HFF-Myc (cell line): ENCODE results near the gene IER5.

Experiments used
- DNase-seq: peaks from one replicate; pipeline ENCODE4 v3.0.0-alpha.2; 2011; ENCODE audit warnings: low read depth; ENCODE audit errors: extremely low read depth
- H3K4me3 ChIP-seq: replicated peaks from 2 replicates; pipeline ENCODE4 v1.5.1; 2011; ENCODE audit warnings: low read depth, mild to moderate bottlenecking, control low read depth, low read length
- CTCF ChIP-seq: IDR thresholded peaks from 2 replicates; pipeline ENCODE4 v1.5.1; 2012; ENCODE audit warnings: mild to moderate bottlenecking, low read depth, low read length, control low read depth; ENCODE audit errors: missing control alignments

The IER5 gene

DNA sequence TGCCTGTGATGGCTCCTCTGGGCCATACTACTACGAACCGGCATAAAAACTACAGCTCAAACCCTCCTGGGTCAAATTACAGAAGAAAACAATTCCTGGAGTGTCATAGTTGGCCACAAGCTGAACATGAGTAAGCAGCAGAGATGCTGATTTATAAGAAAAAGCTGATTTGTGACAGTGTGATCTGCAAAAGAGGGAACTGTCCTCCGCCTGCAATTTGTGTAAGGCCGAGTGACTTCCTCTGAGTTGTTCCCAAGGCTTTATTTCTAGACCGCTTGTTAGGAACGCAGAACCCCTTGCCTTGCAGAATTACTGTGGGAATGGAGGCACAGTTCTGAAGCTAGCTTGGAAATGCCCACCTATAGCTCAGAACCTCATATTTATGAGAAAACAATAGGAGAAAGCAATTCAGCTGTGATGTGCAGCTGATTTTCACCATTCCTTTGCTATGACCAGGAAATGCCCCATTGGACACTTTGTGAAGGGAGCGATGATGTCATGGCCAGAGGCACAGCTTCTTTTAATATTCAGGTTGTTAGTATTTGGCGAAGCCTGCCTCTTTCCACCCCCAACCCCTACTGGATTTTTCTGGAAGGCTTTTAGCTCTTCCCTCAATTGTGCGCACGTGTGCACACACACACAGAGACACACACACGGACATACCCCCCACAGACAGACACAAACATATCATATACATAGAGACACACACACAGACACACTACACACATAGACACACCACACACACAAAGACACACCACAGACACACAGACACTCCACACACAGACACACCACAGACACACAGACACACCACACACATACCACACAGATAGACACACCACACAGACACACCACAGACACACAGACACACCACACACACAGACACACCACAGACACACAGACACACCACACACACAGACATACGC, 47.6 kb downstream of the IER5 start:
- peak; percentile 95 for DNase-seq
- H3K4me3 ChIP-seq, result peak overlapping the region; percentile 9; the same call in 1 of the 2 replicates
- TF ChIP-seq CTCF, result no peak

DNA sequence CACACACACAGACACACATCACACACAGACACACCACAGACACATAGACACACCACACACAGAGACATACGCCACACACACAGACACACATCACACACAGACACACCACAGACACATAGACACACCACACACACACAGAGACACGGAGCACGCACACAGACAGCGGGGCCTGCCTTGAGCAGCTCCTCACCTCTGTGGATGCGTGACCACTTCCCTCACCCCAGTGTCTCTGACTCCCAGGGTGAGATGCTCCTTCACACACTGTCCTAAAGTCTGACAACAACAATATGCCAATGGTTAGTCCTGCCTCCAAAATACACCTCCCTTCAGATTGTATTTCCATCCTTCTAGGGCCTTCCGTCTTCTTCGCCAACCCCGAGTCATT, 48.2 kb downstream of the IER5 start:
- no peak overlapping the region for H3K4me3 ChIP-seq
- DNase-seq, result no peak
- no peak for TF ChIP-seq CTCF

DNA sequence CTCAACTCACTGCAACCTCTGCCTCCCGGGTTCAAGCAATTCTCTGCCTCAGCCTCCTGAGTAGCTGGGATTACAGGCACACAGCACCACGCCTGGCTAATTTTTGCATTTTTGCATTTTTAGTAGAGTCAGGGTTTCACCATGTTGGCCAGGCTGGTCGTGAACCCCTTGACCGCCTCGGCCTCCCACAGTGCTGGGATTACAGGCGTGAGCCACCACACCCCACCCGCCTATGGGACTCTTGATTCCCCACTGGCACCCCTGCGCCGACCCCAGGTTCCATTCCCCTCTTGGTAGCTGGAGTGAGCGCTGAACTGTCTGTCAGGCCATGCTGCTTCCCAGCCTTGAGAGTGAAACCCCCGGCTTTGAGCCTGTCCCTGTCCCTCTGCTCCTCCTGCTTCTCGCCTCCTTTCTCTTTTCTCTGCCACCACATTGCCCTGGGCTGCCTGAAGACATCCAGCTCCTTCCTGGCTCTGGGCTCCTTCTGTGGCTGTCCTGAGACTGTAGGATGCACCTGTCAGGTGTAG, 48.8 kb downstream of the IER5 start:
- no peak overlapping the region for H3K4me3 ChIP-seq
- no peak for DNase-seq
- no peak for TF ChIP-seq CTCF

DNA sequence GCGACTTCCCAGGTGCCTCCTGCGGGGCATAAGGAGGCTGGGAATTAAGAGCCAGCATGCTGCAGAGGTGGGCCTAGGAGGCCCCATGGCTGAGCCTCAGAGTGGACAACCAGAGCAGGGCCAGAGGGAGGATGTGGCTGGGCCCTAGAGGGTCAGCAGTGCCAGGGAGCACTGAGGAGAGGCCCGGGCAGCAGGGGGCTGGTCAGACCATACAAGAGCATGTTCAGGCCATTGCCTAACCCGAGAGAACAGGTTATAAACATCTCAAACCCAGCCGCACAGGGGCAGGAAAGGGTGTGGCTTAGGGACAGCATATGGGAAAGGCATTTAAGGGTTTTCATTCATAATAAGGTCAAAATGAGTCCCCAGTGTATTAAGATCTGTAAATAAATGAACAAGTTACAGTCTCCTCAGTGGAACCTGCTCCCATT, 51.1 kb downstream of the IER5 start:
- no peak for TF ChIP-seq CTCF
- peak; percentile 64 for DNase-seq
- H3K4me3 ChIP-seq, result no peak overlapping the region

DNA sequence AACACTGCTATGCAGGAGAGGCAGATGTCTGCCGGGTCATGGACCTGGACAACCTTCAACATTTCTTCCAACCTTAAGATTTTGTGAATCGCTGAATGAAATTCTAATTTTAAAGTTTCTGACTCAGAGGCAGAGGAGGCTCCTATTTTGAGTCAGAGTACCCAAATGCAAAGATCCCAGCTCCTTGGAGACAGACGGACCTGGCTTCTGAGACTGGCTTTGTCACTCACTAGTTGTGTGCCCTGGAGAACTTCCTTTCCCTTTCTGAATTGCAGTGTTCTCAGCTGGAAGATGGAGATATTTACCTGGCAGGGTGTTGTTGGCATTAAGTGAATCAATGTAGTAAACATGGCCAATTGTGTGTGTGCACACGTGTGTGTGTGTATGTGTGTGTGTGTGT, 51.9 kb downstream of the IER5 start:
- DNase-seq, result no peak
- no peak for TF ChIP-seq CTCF
- no peak overlapping the region for H3K4me3 ChIP-seq

GRCh38 chr1:181140891-181141290, 52.4 kb downstream of the IER5 start:
- no peak overlapping the region for H3K4me3 ChIP-seq
- no peak for DNase-seq
- no peak for TF ChIP-seq CTCF
